Stimulated activated naive CD4-positive, alpha-beta T cell (primary cell): ENCODE measurements around the gene JUN.

ENCODE experiments used
- DNase-seq, 6 experiments: peaks; one replicate each; lab custom pipeline; 2025; lab: John Stamatoyannopoulos, UW

The JUN gene

DNA sequence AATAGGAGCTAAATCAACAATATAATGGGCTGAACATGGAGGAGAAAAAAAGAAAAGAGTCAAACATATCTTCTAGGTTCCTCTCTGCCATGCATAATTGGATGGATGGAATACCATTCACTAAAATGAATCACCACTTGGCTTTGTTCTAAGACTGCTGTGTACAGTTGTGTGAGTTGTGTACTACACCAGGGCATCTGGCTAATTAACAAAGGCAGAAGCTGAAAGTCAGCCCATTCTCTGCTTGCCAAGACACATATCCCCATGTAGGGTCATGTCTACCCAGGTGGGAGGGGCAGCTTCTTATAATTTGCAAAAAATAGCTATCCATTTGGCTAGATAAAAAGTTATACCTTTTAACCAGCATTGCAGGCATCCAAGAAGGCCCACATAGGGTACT is 21.0 kb downstream of the JUN start:
- DNase-seq = no peak

DNA sequence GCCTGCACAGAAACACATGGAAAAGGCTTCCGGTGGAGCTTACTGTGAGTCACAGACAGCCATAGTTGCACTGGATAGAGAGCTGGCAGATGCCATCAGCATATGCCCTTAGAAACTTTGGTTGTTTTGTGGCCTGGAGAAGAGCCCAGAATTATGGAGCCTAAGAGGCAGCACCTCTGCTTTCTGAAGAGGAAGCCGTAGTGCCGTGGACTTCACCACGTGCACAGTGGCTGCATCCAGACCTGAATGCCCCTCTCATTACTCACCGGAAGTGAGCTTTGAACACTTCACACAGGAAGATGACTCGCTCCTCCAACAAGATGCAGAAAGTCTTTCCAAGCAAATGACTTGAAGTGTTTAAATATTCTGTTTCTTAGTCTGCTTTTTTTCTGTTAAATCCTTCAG is 28.4 kb downstream of the JUN start:
- peak in 1 of 6 experiments; percentile 20 for DNase-seq

DNA sequence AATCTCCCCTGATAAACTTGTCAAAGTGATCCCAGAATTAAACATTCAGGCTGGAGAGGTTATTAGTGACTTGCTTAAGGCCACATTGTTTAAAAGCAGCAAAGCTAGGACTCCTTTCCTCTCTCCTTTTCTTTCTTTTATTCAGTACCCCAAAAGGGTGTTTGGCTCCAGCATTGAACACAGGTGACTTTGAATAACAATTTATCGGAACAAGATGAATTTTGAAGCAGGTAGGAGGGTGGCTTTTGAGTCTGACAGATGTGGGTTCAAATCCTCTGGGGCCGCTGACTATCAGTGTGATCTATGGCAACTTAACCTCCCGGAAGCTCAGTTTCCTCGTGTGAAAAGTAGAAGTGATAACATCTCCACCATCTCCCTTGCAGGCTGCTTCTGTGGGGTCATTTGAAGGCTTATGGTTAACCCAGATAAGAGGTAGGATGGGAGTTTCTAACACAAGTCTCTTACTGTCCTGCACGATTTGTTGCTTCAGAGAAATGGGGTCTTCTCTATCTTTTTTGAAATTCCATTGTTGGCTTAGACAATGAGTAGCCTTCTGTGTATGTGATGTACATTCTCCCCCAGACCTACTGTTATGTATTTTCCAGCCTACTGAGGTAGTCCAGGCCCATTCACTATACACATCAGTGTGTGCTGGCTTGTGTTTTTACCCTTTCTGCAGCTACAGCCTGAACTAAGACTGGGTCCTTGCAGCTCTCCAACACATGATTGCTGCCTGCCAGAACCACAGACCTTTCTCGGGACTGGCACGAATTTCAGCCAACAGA is 29.0 kb downstream of the JUN start:
- DNase-seq = no peak

DNA sequence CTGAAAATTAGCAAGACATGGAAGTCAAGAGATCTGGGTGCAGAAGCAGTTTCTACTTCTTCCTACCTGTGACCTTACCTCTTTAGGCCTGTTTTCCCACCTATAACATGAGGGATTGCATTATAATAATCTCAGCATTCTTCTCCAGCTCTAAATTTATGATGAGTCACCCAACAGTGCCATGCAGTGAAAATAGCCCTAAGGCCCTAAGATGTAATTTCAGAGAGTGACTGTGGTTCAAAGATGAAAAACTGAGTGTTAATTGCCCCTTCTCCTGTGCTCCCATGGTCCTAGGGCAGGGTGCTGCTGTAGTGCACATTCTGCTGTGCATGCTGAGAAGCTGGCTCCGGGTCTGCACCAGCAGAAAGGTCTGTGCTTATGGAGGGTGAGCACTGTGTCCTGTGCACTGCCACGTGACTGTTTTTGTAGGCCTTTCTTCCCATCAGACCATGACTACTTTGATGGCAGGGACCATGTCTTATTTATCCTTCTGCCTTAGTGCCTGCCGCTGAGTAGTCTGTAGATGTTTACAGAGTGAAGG is 29.7 kb downstream of the JUN start:
- DNase-seq = no peak

DNA sequence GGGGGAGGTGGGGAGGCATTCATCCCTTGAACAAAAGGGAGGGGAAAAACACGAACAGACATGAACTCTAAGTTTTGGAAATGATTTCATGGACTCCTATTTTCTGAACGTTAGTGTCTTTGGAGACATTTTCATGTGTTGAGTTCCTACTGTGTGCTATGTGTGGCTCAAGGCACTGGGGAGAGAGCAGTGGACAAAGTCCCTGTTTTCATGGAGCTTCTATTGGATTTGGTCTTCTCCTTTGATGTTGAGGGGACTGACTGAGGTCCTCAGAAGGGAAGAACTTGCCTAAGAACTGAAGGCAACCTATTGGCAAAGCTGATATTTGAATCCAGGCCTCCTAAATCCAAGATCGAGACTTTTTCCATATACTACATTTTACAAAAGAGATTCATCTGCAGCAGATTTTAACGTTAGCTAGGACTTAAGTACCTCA is 30.4 kb downstream of the JUN start:
- no peak for DNase-seq

DNA sequence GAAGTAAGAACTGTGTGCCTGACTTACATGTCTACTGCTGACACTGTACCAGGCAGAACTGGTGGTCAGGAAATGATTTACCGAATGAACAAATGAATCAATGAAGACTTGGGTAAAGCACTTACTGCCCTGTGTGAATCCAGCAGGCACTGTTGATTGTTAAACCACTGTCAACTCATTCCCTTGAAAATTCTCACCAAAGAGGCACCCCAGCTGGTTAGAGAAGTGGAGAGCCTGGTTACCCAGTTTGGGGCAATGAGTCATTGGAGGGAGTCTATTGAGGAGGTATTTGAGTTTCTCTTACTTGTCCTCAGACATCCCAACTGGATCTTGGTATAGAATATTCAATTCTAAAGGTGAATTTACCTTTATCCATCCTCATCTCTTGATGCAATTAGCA is 34.2 kb downstream of the JUN start:
- no peak for DNase-seq

DNA sequence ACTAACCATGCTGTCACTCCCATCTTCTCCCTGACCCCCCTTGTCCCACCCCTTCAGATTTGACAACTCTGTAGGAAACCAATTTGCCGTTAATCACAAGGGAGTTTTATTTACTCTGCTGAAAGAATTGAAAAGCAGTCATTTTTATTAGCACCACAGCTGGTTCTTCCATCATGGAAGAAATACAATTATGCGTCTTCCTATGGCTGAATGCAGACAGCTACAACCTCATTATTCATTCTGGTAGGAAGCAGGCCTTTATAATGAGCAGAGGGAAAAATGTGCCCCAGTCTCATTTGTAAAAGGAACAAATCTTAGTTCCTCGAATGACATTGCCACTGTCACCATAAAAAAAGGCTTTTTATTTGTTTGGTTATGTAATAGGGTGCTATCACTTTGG is 35.2 kb downstream of the JUN start:
- DNase-seq = no peak

DNA sequence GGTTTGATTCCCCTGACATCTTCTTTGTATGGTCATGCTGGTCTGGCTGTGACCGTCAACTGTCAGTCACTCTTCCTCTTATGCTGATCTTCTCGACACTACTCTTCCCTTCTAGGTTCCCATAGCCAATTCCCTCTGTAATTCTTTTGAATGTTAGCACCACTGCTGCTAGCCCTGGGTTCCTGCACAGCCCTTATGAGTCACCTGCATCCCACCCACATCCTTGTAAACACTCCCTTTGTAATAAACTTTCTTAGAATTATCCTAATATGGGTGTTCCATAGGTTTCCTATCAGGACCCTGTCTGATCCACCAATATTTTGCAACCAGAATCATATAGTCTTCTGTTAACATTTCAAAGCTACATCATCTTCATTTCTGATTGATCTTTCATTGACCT is 37.1 kb downstream of the JUN start:
- no peak for DNase-seq

DNA sequence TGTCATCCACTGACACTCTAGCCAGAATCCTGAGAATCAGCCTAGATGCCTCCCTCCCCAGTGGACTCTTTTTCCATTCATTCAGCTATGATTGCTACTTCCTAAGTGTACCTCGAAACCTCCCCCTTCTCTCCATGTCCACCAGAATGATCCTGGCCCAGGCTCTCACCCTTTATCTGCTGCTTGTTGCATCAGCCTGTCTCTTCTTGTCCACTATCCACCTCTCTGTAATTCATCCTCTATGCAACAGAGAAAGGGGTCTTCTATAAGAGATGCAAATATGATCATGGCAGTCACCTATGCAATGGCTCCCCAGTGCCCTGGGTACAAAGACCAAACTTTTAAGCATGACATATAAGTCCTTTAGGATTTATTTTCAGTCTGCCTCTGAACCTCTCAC is 37.7 kb downstream of the JUN start:
- DNase-seq = no peak

DNA sequence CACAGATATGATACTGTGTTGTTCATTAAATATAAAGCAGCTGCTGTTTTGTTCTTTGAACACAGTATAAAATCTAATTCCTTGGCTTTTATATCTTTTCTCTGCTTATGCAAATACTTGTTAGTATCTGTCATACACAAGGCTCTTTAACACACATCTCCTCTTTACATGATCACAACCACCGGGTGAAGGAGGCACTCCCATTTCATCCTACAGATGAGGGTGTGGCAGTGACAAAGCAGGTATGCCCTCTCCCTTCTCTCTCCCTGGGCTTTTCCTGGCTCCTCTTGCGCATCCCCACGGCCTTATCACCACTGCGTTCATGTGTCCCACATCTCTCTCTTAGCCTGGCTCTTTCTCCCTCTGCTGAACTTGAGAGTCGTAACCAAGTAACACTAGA is 38.2 kb downstream of the JUN start:
- DNase-seq = no peak

DNA sequence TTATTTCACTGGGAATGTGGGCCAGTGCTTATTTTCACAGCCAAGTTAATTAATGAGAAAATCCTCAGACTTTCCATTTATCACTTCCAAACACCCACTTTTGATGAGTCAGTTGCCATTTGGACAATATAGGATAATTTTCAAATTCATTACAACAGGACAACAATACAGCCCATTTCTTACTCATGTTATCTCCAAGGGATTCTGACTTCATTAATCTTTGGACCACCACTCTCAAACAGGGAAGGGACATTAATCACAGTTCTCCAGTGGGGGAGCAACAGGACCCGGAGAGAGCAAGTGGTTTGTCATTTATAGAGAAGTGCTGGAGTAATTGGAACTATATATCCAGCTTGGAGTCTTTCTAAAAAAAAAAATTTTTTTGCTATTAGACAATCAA is 38.7 kb downstream of the JUN start:
- no peak for DNase-seq

DNA sequence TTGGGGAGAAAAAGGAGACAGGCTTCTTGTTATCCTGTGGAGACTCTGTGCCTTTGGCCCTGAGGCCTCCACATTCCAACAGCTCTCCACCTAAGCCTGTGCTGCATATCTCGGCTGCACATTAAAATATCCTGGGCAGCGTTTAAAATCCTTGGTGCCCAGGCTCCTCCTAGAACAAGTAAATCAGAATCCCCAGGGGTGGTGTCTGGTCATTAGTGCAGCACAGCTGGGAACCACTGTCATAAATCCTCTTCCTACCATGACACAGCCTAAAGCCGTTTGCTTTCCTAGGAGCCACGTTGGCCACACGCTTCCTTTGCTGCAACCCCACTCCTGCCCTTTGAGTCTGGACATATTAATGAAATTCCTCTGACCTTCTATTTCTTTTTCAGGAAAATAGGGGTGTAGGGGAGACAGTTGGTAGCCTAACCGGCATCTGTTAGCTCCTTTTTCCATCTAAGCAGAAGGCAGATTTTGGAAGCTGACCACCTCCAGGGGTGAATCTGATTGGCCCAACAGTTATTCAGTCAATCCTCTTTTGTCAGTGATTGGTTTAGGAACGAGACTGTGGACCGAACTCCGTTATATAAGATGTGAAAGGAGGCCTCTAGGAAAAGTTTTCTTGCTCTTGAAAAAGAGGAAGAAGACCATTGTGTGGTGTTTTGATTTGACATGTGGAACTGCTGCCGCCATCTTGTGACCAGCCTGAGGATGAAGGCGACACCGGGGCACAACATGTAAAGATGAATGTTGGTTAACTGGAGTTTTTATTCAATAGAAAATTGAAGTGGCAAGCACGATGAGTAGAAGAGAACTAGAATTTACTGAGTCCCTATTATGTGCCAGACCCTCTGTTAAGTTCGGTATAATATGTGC is 41.9 kb downstream of the JUN start:
- no peak for DNase-seq

DNA sequence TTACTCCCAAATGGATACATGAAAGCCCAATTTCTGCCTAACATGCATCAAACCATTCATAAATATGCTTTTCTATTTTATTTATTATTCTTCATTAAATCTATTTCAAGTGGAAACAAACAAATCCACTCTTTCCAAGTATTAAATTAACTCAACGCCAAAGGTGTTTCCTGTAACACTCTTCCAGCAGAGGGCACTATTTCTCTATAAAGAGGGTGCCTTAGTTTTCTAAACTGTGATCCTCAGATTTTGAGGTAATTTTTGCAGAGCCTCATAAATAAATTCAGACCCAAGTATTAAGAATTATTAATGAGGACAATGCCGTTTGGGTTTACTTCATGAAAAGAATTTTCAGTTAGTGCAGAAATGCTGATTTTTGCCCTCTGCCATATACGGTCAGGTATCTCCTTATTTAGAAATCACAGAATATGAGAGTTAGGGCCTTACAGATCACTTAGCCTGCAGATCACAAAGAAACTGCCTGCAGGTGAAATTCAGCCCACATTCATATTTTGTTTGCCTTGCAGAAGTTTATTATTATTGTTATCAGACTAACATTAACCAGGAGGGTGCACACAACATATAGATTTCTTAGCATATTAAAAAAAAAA is 43.9 kb downstream of the JUN start:
- DNase-seq = peak in 3 of 6 experiments; percentile 35 to 81 (median 68)

DNA sequence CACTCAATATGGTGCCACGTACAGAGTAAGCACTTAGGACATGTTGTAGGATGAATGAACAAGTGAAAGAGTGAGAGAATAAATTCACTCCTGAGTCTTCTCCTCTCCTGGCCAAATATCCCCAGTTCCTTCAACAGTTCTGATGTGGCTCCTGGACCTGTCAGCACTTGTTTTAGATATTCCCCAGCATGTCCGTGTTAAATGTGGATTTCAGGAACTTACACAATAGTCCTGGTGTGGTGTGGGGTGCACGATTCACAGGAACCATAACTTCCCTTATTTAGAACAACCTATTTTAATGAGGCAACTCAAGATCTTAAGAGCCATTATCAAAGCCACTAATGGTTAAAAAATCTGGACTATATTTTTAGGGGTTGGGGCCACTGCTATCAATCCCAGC is 45.0 kb downstream of the JUN start:
- no peak for DNase-seq

DNA sequence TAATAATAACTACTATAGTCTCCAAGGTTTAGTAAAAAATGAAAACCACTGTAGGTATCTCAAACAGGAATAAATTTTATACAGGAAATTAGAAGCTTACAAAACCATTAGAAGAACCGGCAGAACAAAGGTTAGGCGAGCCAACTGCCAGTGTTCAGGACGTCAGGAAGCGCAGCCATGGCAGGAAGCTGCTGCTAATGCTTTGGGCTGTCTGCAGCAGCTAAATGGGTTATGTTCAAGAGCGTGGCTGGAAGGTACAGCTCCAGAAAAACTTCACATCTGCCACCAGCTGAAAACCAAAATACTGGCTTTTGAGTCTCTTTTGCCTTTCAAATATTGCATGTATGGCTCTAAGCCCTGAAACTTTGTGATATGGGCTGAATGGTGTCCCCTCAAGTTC is 48.3 kb downstream of the JUN start:
- DNase-seq = no peak

DNA sequence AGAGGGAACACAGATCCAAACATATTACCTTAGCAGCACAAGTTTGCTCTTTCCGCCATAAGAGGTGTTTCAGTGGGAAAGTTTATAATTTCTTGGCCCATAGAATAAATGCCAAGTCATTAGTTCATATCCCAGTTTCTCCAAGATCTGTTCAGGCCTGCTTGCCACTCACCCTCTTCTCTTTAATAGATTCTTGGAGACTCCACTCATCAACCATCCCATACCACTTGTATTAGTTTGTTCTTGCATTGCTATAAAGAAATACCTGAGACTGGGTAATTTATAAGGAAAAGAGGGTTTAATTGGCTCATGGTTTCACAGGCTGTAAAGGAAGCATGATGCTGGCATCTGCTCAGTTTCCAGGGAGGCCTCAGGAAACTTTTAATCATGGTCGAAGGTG is 49.2 kb downstream of the JUN start:
- no peak for DNase-seq

DNA sequence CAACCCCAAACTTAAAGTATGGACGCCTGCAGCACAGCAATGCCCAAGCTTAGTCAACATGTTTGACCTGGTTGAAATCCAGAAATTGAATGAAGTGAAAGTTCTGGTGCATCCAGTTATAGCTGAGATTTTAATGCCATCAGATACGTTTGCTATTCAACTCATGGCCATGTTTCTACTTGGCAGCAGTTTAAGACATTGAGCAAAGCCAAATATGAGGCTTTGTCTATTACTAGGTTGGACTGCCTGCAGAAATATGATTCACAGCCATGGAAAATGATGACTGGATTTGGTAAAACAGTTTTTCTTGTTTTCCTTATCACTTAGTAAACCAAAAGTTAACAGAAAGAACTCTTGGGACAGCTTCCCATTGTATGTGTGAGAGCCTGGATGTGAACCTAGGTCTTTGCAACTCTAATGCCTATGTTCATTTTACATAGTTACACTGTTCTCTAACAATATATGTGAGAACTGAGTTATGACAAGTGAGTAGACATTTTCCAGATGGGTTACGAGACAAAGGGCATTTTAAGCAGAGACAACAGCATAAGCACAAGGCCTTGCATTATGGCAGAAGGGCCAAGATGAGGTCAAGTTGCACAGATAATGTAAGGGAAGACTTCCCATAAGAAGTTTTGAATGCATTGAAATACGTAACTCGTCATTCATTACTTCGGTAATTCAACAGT is 51.6 kb downstream of the JUN start:
- no peak for DNase-seq
